Endothelial cell of umbilical vein (primary cell): ENCODE results near the gene AQP1.

Experiments
- CTCF ChIP-seq, 2 donors: IDR thresholded peaks; 1 replicate in 1 of 2; 2 replicates in 1 of 2; pipeline ENCODE4 v1.5.1; 2011; ENCODE audit warnings: low read length in 2 of 2, mild to moderate bottlenecking in 2 of 2, moderate library complexity in 2 of 2, control low read depth in 1 of 2, inconsistent platforms in 1 of 2, low read depth in 1 of 2; ENCODE audit not compliant: insufficient read depth in 1 of 2; ENCODE audit errors: extremely low read depth in 1 of 2
- EZH2 ChIP-seq: IDR thresholded peaks from 2 replicates; pipeline ENCODE4 v1.6.1; 2012; ENCODE audit warnings: borderline replicate concordance, low read depth, mild to moderate bottlenecking, moderate library complexity, low read length, inconsistent platforms; ENCODE audit not compliant: severe bottlenecking
- POLR2A ChIP-seq: IDR thresholded peaks from 2 replicates; pipeline ENCODE4 v1.6.1; 2012; ENCODE audit warnings: low read depth, mild to moderate bottlenecking, control low read depth, low read length
- POLR2AphosphoS5 ChIP-seq: IDR thresholded peaks from 2 replicates; pipeline ENCODE4 v1.6.1; 2012; ENCODE audit warnings: low read depth, mild to moderate bottlenecking, control low read depth, low read length, moderate library complexity; ENCODE audit not compliant: insufficient read depth

DNA sequence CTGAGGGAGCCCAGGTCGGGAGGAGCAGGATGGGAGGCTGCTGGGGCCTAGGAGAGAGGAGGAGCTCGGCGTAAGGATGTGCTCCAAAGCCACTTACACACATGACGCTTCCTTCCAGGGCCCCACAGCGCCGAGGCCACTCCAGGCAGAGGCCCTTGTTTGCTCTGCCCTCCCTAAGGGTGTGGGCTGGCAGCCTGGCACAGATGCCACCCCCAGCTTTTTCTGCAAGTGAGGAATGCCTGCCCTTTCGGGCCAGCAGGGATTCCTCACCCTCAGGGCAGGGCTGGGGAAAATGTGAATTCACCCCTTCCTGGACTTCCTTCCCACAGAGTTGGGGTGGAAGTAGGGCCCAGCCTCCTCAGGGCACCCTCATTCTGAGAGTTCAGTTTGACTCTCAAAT lies 5.6 kb upstream of the AQP1 start:
- no peak for TF ChIP-seq EZH2
- no peak for TF ChIP-seq CTCF (IDR thresholded peaks at IDR 0.05; ENCODE audit: extremely low read depth in 1 of 2, insufficient read depth in 1 of 2, low read depth in 1 of 2, low read length in 2 of 2)
- TF ChIP-seq POLR2AphosphoS5 = no peak
- TF ChIP-seq POLR2A = no peak
